ENCODE results near the gene CEP112. TPM values are rescaled to one million over a fixed set of nuclear protein-coding genes. Genes with fewer than 3 reads are reported as not detected.
"Not testable (repeated sequence)": the region's sequence is repeated elsewhere in the genome, so short reads cannot be mapped to it uniquely, and the experiment has no call there.

Gene CEP112
- total RNA-seq, 1 donor from 2014 or later: 14.5 TPM

DNA sequence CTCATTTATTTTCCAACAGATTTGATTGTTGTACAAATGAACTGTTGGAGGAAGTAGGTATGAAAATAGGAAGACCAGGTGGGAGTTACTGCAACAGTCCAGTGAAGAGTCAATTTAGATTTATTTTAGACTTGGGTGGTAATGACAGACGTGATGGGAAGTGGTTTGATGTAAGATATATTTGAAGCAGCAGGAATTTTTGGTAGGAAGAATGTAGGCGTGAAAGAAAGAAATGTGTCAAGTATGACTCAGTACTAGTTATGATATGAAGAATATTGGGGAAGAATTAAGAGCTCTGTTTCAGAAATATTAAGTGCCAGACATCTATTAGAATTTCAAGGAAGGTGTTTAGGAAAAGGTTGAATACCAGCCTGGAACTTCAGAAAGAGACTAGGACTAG is 382.6 kb downstream of the CEP112 start:
- intact Hi-C loops (cut with micrococcal nuclease): no loop called here
- H3K27me3 ChIP-seq (ENCODE audit: low read depth): no peaks in the 10 kb centered on the region
- no peak overlapping the region for H3K4me3 ChIP-seq
- no peaks in the 10 kb centered on the region for H3K4me1 ChIP-seq
- no peak for DNase-seq
- peaks cover 15% of the 10 kb centered on the region for H3K9me3 ChIP-seq (replicated peaks)
- H3K36me3 ChIP-seq: no peaks in the 10 kb centered on the region
- TF ChIP-seq, protein P1, sequence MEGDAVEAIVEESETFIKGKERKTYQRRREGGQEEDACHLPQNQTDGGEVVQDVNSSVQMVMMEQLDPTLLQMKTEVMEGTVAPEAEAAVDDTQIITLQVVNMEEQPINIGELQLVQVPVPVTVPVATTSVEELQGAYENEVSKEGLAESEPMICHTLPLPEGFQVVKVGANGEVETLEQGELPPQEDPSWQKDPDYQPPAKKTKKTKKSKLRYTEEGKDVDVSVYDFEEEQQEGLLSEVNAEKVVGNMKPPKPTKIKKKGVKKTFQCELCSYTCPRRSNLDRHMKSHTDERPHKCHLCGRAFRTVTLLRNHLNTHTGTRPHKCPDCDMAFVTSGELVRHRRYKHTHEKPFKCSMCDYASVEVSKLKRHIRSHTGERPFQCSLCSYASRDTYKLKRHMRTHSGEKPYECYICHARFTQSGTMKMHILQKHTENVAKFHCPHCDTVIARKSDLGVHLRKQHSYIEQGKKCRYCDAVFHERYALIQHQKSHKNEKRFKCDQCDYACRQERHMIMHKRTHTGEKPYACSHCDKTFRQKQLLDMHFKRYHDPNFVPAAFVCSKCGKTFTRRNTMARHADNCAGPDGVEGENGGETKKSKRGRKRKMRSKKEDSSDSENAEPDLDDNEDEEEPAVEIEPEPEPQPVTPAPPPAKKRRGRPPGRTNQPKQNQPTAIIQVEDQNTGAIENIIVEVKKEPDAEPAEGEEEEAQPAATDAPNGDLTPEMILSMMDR (IDR thresholded peaks at IDR 0.05; ENCODE audit: borderline replicate concordance): no peak
- no peak overlapping the region for H3K27ac ChIP-seq (replicated peaks)

DNA sequence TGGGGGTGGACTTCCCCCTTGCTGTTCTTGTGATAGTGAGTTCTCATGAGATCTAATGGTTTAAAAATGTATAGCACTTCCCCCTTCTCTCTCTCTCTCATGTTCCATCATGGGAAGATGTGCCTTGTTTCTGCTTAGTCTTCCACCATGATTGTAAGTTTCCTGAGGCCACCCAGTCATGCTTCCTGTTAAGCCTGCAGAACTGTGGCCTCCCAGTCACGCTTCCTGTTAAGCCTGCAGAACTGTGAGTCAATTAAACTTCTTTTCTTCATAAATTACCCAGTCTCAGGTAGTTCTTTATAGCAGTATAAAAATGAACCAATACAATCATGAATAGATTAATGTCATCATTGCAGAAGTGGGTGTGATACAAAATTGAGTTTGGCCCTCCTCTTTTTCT is 383.4 kb downstream of the CEP112 start:
- H3K4me3 ChIP-seq; H3K27me3 ChIP-seq (ENCODE audit: low read depth); H3K36me3 ChIP-seq; H3K4me1 ChIP-seq; intact Hi-C loops (cut with micrococcal nuclease); DNase-seq; H3K27ac ChIP-seq (replicated peaks): not testable (repeated sequence)
- H3K9me3 ChIP-seq (replicated peaks): peaks cover 15% of the 10 kb centered on the region

DNA sequence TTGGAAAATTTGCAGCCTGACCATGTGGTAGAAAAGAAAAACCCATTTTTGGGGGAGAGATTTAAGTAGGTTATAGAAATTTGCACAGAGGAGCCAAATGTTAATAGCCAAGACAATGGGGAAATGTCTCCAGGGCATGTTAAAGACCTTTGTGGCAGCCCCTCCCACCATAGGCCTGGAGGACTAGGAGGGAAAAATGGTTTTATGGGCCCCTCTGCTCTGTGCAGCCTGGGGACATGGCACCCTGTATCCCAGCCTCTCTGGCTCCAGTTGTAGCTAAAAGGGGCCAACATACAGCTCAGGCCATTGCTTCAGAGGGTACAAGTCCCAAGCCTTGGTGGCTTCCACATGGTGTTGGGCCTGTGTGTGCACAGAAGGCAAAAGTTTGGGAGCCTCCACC is 384.6 kb downstream of the CEP112 start:
- no peak for DNase-seq
- Histone ChIP-seq H3K27ac (replicated peaks) (no peak overlapping the region), H3K27me3 (ENCODE audit: low read depth) (no peaks in the 10 kb centered on the region), H3K4me3 (no peak overlapping the region), H3K36me3 (no peaks in the 10 kb centered on the region), H3K9me3 (replicated peaks) (peaks cover 19% of the 10 kb centered on the region), H3K4me1 (no peaks in the 10 kb centered on the region)
- TF ChIP-seq, protein P1 (IDR thresholded peaks at IDR 0.05; ENCODE audit: borderline replicate concordance): no peak
- intact Hi-C loops (cut with micrococcal nuclease): no loop called here

- no peaks in the 10 kb centered on the region for H3K27me3 ChIP-seq (ENCODE audit: low read depth)
- DNase-seq: no peak
- H3K36me3 ChIP-seq: no peaks in the 10 kb centered on the region
- TF ChIP-seq, protein P1 (IDR thresholded peaks at IDR 0.05; ENCODE audit: borderline replicate concordance): no peak
- H3K4me1 ChIP-seq: no peaks in the 10 kb centered on the region
- intact Hi-C loops (cut with micrococcal nuclease): no loop called here
- no peak overlapping the region for H3K4me3 ChIP-seq
- H3K9me3 ChIP-seq (replicated peaks): peaks cover 20% of the 10 kb centered on the region
- H3K27ac ChIP-seq (replicated peaks): no peak overlapping the region
Measured at GRCh38 chr17:65801513-65801912, 390.4 kb downstream of the CEP112 start.

DNA sequence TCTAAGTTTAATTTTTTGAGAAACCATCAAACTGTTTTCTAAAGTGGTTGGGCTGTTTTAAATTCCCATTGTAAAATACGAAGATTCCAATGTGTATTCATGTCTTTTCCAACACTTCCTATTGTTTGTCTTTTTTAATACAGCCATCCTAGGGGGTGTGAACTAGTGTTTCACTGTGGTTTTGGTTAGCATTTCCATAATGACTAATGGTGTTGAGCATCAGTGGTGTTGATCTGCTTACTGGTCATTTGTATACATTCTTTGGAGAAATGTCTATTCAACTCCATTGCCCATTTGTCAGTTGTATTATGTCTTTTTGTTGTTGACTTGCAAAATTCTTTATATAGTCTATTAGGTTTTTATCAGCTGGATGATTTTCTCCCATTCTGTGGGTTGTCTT is 391.3 kb downstream of the CEP112 start:
- TF ChIP-seq, protein P1 (IDR thresholded peaks at IDR 0.05; ENCODE audit: borderline replicate concordance): no peak
- intact Hi-C loops (cut with micrococcal nuclease): no loop called here
- DNase-seq: no peak

GRCh38 chr17:65799869-65800268 is 392.1 kb downstream of the CEP112 start:
- Histone ChIP-seq H3K4me1 (no peaks in the 10 kb centered on the region), H3K9me3 (replicated peaks) (peaks cover 20% of the 10 kb centered on the region), H3K27me3 (ENCODE audit: low read depth) (no peaks in the 10 kb centered on the region), H3K27ac (replicated peaks) (no peak overlapping the region), H3K4me3 (no peak overlapping the region), H3K36me3 (no peaks in the 10 kb centered on the region)
- intact Hi-C loops (cut with micrococcal nuclease): no loop called here
- TF ChIP-seq, protein P1 (IDR thresholded peaks at IDR 0.05; ENCODE audit: borderline replicate concordance): no peak
- no peak for DNase-seq

More for the DNA sequence above, 391.3 kb downstream of the CEP112 start:
- no peak overlapping the region for H3K27ac ChIP-seq (replicated peaks)
- H3K9me3 ChIP-seq (replicated peaks): peaks cover 20% of the 10 kb centered on the region
- H3K4me1 ChIP-seq: no peaks in the 10 kb centered on the region
- no peak overlapping the region for H3K4me3 ChIP-seq
- H3K27me3 ChIP-seq (ENCODE audit: low read depth): no peaks in the 10 kb centered on the region
- no peaks in the 10 kb centered on the region for H3K36me3 ChIP-seq
